GM12878 (cell line): ENCODE measurements around the gene PRSS12.

Source experiments
- CTCF ChIP-seq, 3 experiments: IDR thresholded peaks in 2 of 3; conservative IDR thresholded peaks in 1 of 3; 2 replicates each; pipeline ENCODE4 v1.5.1; 2011; ENCODE audit warnings: low read depth in 3 of 3, low read length in 3 of 3, mild to moderate bottlenecking in 3 of 3, control low read depth in 2 of 3, moderate library complexity in 2 of 3, inconsistent platforms in 1 of 3, mixed read lengths in 1 of 3; ENCODE audit not compliant: control insufficient read depth in 2 of 3, insufficient read depth in 1 of 3; ENCODE audit errors: extremely low read depth in 1 of 3
- EZH2 ChIP-seq: IDR thresholded peaks from 2 replicates; pipeline ENCODE4 v1.6.1; 2012; ENCODE audit warnings: low read depth, mild to moderate bottlenecking, control low read depth, inconsistent platforms, low read length, borderline replicate concordance; ENCODE audit not compliant: control insufficient read depth
- GABPA ChIP-seq: IDR thresholded peaks from 2 replicates; pipeline ENCODE4 v1.6.1; 2014; ENCODE audit warnings: antibody characterized with exemption, low read depth, mild to moderate bottlenecking, inconsistent platforms
- POLR2AphosphoS5 ChIP-seq: IDR thresholded peaks from 2 replicates; pipeline ENCODE4 v1.6.1; 2011; ENCODE audit warnings: mild to moderate bottlenecking, low read length, inconsistent platforms
- SMC3 ChIP-seq: IDR thresholded peaks from 2 replicates; pipeline ENCODE4 v1.6.1; 2011; ENCODE audit warnings: low read length, improper control_type of control experiment, borderline replicate concordance
- USF2 ChIP-seq: IDR thresholded peaks from 2 replicates; pipeline ENCODE4 v1.6.1; 2011; ENCODE audit warnings: low read depth, low read length, improper control_type of control experiment, borderline replicate concordance

- TF ChIP-seq USF2 = no peak
- TF ChIP-seq POLR2AphosphoS5 = no peak
- no peak for TF ChIP-seq EZH2
- no peak for TF ChIP-seq CTCF (IDR thresholded peaks at IDR 0.05 in 2 of 3, conservative IDR thresholded peaks at IDR 0.05 in 1 of 3; ENCODE audit: control insufficient read depth in 2 of 3, extremely low read depth in 1 of 3, insufficient read depth in 1 of 3, low read depth in 3 of 3, low read length in 3 of 3)
- no peak for TF ChIP-seq GABPA
- TF ChIP-seq SMC3 = no peak
These were observed 3.9 kb downstream of the PRSS12 start for GRCh38 chr4:118348886-118349285.
